HTERT RPE-1 (cell line): ENCODE results near the gene CCL25.

ENCODE experiments used
- in situ Hi-C: fragments of 300-500 bp; cut with MboI; formaldehyde crosslinking; loops from 4 replicates; pipeline ENCODE4 v1.14.3; 2020; ENCODE audit warnings: low sequenced_read_pairs

CCL25 gene

DNA sequence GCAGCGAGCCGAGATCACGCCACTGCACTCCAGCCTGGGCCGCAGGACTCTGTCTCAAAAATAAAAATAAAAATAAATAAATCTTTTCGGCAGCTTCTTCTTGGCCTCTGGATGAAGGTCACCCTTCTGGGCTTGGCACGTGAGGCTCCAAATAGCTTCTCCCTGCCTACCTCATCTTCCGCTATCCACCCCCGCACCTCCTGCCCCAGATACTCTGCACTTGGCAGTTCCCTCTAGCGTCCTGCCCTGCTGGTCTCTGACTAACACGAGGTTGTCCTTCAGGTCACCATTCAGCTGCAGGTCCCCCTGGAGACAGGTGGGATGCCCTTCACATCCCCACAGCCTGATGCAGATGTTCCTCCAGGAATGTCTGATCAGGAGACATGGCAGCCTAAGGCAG lies 8.5 kb upstream of the CCL25 start:
- in situ Hi-C loops: no loop called here

GRCh38 chr19:8045872-8046568 lies 6.5 kb upstream of the CCL25 start:
- in situ Hi-C loops: no loop called here

DNA sequence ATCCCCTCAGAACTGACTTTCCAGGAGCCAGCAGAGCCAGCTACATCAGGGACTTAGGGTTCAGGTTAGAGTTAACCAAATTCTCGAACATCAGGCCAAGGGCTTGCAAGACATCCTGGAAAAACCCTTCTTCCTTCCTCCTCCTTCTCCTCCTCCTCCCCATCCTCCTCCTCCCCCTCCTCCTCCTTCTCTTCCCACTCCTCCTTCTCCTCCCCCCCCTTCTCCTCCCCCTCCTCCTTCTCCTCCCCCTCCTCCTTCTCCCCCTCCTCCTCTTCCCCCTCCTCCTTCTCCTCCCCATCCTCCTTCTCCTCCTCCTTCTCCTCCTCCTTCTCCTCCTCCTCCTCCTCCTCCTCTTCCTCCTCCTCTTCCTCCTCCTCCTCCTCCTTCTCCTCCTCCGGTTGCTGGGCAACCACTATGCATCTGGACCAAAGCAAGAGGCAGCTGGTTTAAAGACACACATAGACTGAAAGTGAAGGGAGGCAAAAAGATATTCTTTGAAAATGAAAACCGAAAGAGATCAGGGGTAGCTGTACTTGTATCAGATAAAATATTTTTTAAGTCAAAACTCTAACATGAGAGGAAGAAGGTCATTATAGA lies 5.9 kb upstream of the CCL25 start:
- in situ Hi-C loops: no loop called here

DNA sequence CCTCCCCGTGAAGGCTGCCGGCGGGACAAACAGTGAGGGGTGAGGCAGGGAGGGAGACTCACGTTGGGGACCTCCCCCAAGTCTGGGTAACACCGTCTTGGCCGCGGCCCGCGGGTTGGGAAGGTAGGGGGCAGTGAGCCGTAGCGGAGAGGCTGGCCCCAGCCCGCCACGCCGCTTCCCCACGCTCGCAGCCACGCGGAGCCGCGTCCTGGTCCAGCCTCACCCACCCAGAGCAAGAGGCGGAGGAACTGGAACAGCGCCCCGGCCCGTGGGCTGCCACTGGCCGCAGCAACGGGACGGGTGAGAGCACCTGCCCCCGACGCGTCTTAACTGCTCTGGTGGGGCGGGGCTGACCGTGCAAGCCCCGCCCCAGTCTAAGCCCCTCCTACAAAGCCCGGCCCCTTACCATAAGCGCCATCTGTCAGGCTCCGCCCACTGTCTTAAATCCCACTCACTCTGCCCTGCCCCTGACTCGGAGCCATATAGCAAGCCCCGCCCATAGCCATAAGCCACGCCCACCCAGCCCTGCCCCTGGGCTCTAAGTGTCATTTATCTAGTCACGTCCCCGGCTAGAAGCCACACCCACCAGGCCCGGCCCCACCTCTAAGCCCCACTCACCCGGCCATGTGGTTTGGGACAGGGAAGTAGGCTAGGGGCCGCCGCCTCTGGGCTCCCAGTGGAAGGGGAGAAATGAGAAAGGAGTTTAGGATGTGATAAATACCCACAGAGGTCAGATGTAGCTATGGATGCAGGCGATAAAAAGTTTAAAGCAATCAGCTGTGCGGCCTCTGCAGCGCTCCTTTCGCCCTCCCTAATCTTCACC lies 2.1 kb upstream of the CCL25 start:
- in situ Hi-C loops: no loop called here

GRCh38 chr19:8054169-8054568 lies 1.6 kb downstream of the CCL25 start:
- in situ Hi-C loops: no loop called here

DNA sequence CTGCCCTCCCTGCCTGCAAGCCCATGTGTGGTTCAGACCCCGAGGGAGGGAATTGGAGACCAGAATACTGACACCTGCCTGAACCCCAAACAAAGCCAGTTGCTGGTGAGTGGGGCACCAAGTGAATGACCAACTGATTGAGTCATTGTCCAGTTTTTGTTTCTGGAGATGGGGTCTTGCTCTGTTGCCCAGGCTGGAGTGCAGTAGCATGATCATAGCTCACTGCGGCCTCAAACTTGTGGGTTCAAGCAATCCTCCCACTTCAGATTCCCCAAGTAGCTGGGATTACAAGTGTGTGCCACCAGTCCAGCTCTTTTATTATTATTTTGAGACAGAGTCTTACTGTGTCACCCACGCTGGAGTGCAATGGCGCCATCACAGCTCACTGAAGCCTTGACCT lies 4.0 kb downstream of the CCL25 start:
- in situ Hi-C loops: no loop called here

- in situ Hi-C loops: no loop called here
These were observed 5.1 kb downstream of the CCL25 start for GRCh38 chr19:8057545-8058270.

GRCh38 chr19:8064911-8065874 lies 12.6 kb downstream of the CCL25 start:
- in situ Hi-C loops: no loop called here

GRCh38 chr19:8065875-8066261 lies 13.3 kb downstream of the CCL25 start:
- in situ Hi-C loops: no loop called here

DNA sequence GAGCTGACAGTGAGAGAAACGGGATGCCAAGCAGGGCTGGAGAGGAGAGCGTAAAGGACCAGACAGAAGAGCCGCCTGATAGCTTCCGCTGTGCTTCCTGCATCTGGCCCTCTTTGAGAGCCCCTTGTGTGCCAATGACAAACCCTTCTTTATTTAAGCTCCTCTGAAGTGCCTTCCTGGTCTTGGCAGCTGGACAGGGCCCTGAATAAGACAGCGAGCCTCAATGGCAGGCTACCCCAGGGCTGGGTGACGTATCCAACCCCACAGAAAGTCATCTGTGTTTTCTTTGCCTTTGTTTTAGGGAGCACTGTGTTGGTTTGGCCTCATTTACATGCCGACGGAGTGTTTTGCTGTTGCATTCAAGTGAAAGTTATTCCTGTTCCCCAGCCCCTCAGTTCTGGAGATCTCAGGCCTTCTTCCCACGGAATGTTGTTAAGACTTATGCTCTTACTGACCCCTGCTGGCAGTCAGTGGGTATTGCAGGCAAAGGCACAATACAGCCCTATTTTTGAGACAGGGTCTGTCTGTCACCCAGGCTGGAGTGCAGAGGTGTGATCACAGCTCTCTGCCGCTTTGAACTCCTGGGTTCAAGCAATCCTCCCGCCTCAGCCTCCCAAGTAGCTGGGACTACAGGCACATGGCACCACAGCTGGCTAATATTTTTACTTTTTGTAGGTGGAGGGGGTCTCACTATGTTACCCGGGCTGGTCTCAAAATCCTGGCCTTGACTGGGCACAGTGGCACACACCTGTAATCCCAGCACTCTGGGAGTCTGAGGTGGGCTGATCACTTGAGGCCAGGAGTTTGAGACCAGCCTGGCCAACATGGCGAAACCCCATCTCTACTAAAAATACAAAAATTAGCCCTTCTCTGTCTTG lies 16.8 kb downstream of the CCL25 start:
- in situ Hi-C loops: no loop called here

- in situ Hi-C loops: no loop called here
These were observed 19.4 kb downstream of the CCL25 start for GRCh38 chr19:8071912-8072311.

GRCh38 chr19:8074501-8074900 lies 21.9 kb downstream of the CCL25 start:
- in situ Hi-C loops: no loop called here

GRCh38 chr19:8075158-8076074 lies 22.9 kb downstream of the CCL25 start:
- in situ Hi-C loops: no loop called here

DNA sequence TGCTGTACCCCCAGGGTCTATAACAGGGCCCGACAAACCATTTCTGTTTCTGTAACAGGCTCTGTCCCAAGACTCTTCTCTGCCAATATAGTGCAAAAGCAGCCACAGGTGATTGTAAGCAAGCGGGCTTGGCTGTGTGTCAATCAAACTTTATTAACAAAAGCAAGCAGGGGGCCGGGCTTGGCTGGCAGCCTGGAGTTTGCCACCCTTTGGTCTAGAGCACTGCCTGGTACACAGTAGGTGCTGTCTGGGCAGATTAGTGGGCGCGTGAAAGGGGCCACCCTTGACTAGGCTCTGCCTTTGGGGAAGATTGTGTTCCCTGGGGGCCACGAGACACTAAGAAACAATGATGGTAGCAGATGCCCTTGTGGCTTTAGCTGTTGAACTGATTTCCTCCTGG lies 27.4 kb downstream of the CCL25 start:
- in situ Hi-C loops: no loop called here

GRCh38 chr19:8080832-8081231 lies 28.3 kb downstream of the CCL25 start:
- in situ Hi-C loops: no loop called here

GRCh38 chr19:8081569-8082550 lies 29.3 kb downstream of the CCL25 start:
- in situ Hi-C loops: no loop called here

GRCh38 chr19:8083141-8083540 lies 30.6 kb downstream of the CCL25 start:
- in situ Hi-C loops: no loop called here
